Liver (tissue), 9 donors: ENCODE results near the gene FUT2. TPM values are rescaled to one million over a fixed set of nuclear protein-coding genes. Genes with fewer than 3 reads are reported as not detected.

Experiments used
- DNase-seq: peaks from one replicate; pipeline ENCODE4 v3.0.0-alpha.2; 2017; ENCODE audit warnings: low spot score
- H3K27ac ChIP-seq, 2 donors: one replicate each; pipeline ENCODE4 v1.7.0; 2013; ENCODE audit warnings: inconsistent platforms in 2 of 2, low read length in 2 of 2, control low read depth in 1 of 2, low read depth in 1 of 2, mild to moderate bottlenecking in 1 of 2
- H3K27me3 ChIP-seq, 4 donors: one replicate each; pipeline versions ENCODE4 v1.6.1 to v1.7.0; 2013; ENCODE audit warnings: low read length in 3 of 4, inconsistent platforms in 1 of 4, mild to moderate bottlenecking in 1 of 4, moderate library complexity in 1 of 4; ENCODE audit not compliant: control insufficient read depth in 4 of 4, insufficient read depth in 4 of 4
- H3K36me3 ChIP-seq, 4 donors: one replicate each; pipeline versions ENCODE4 v1.6.1 to v1.7.0; 2013; ENCODE audit warnings: low read length in 3 of 4, mild to moderate bottlenecking in 3 of 4, low read depth in 1 of 4, moderate library complexity in 1 of 4; ENCODE audit not compliant: control insufficient read depth in 4 of 4, insufficient read depth in 3 of 4
- H3K4me1 ChIP-seq, 4 donors: one replicate each; pipeline versions ENCODE4 v1.6.1 to v1.7.0; 2013; ENCODE audit warnings: low read length in 3 of 4, mild to moderate bottlenecking in 3 of 4, moderate library complexity in 1 of 4; ENCODE audit not compliant: control insufficient read depth in 4 of 4, insufficient read depth in 4 of 4
- H3K4me3 ChIP-seq, 3 donors: one replicate each; pipeline versions ENCODE4 v1.6.1 to v1.7.0; 2013; ENCODE audit warnings: low read length in 3 of 3, control low read depth in 1 of 3, low read depth in 1 of 3, mild to moderate bottlenecking in 1 of 3
- H3K9ac ChIP-seq, 2 donors: one replicate each; pipeline ENCODE4 v1.7.0; 2013; ENCODE audit warnings: low read length in 2 of 2, mild to moderate bottlenecking in 2 of 2, moderate library complexity in 2 of 2, control low read depth in 1 of 2, low read depth in 1 of 2
- H3K9me3 ChIP-seq, 4 donors: one replicate each; pipeline versions ENCODE4 v1.6.1 to v1.7.0; 2013; ENCODE audit warnings: low read length in 3 of 4; ENCODE audit not compliant: control insufficient read depth in 4 of 4
- ATF3 ChIP-seq: IDR thresholded peaks from 2 replicates; pipeline ENCODE4 v1.6.1; 2016; ENCODE audit warnings: antibody characterized with exemption
- CTCF ChIP-seq: fragments of 150-350 bp; IDR thresholded peaks from 2 replicates; pipeline ENCODE4 v1.5.1; 2017; ENCODE audit warnings: improper control_type of control experiment, low read depth, low read length; ENCODE audit not compliant: missing input control
- EGR1 ChIP-seq, 2 donors: IDR thresholded peaks; 2 replicates each; pipeline ENCODE4 v1.6.1; 2016 to 2018; ENCODE audit warnings: antibody characterized with exemption in 2 of 2, low read depth in 2 of 2
- FOXA1 ChIP-seq: IDR thresholded peaks from 2 replicates; pipeline ENCODE4 v1.6.1; 2016; ENCODE audit warnings: antibody characterized with exemption
- FOXA2 ChIP-seq: IDR thresholded peaks from 2 replicates; pipeline ENCODE4 v1.6.1; 2016; ENCODE audit warnings: antibody characterized with exemption
- GABPA ChIP-seq, 2 donors: IDR thresholded peaks in 1 of 2; conservative IDR thresholded peaks in 1 of 2; 2 replicates each; pipeline ENCODE4 v1.6.1; 2016; ENCODE audit warnings: antibody characterized with exemption in 2 of 2, mild to moderate bottlenecking in 1 of 2, moderate library complexity in 1 of 2
- HNF4A ChIP-seq, 2 donors: conservative IDR thresholded peaks; 2 replicates each; pipeline ENCODE4 v1.6.1; 2016; ENCODE audit warnings: antibody characterized with exemption in 2 of 2, mild to moderate bottlenecking in 2 of 2
- HNF4G ChIP-seq: IDR thresholded peaks from 2 replicates; pipeline ENCODE4 v1.6.1; 2016; ENCODE audit warnings: antibody characterized with exemption
- JUND ChIP-seq, 2 donors: IDR thresholded peaks; 2 replicates each; pipeline ENCODE4 v1.6.1; 2016; ENCODE audit warnings: antibody characterized with exemption in 2 of 2
- MAX ChIP-seq: IDR thresholded peaks from 2 replicates; pipeline ENCODE4 v1.6.1; 2016; ENCODE audit warnings: antibody characterized with exemption
- NR2F2 ChIP-seq: IDR thresholded peaks from 2 replicates; pipeline ENCODE4 v1.6.1; 2016; ENCODE audit warnings: antibody characterized with exemption
- RAD21 ChIP-seq, 2 donors: IDR thresholded peaks; 2 replicates each; pipeline ENCODE4 v1.6.1; 2016; ENCODE audit warnings: antibody characterized with exemption in 2 of 2, mild to moderate bottlenecking in 2 of 2
- REST ChIP-seq: IDR thresholded peaks from 2 replicates; pipeline ENCODE4 v1.6.1; 2016; ENCODE audit warnings: antibody characterized with exemption, mild to moderate bottlenecking
- RXRA ChIP-seq, 2 donors: IDR thresholded peaks; 2 replicates each; pipeline ENCODE4 v1.6.1; 2017 to 2018; ENCODE audit warnings: antibody characterized with exemption in 2 of 2, mild to moderate bottlenecking in 1 of 2
- SP1 ChIP-seq: IDR thresholded peaks from 2 replicates; pipeline ENCODE4 v1.6.1; 2018; ENCODE audit warnings: antibody characterized with exemption, mild to moderate bottlenecking
- TAF1 ChIP-seq: conservative IDR thresholded peaks from 2 replicates; pipeline ENCODE4 v1.6.1; 2016; ENCODE audit warnings: antibody characterized with exemption, mild to moderate bottlenecking
- YY1 ChIP-seq: IDR thresholded peaks from 2 replicates; pipeline ENCODE4 v1.6.1; 2016; ENCODE audit warnings: antibody characterized with exemption, mild to moderate bottlenecking
- ZBTB33 ChIP-seq: IDR thresholded peaks from 2 replicates; pipeline ENCODE4 v1.6.1; 2016; ENCODE audit warnings: antibody characterized with exemption
- WGBS: extraction: QIAGEN DNeasy Blood & Tissue Kit; methylation state at CpG from one replicate; pipeline ENCODE4 v1.1.7; 2013; 5-methylcytosine and 5-hydroxymethylcytosine counted together
- polyA plus RNA-seq, 2 donors: library from polyadenylated mRNA; stranded (reverse) in 1 of 2; unstranded in 1 of 2; fragments of 200-250 nt in 1 of 2; fragments of >200 nt in 1 of 2; fragmentation: Nextera tagmentation in 1 of 2; extraction: Ambion mirVana in 1 of 2; gene quantifications; one replicate each; pipeline versions ENCODE4 v1.2.1 to v1.2.3, GENCODE V29; 2013 to 2015
- total RNA-seq, 2 donors: library from RNA; depleted of rRNA; stranded (reverse); fragments of >200 nt; gene quantifications; one replicate each; pipeline ENCODE4 v1.2.3, GENCODE V29; 2014
- donor health status: healthy.
- donor health status: healthy.
- donor health status: healthy.
- donor health status: healthy.
- donor health status: healthy.

Gene FUT2
- total and polyA plus RNA-seq, 4 donors = 0.02 to 0.38 (median 0.05) TPM; not detected in 1

- no peaks in the 10 kb centered on the region for H3K27me3 ChIP-seq
- TF ChIP-seq HNF4G = no peak
- no peak for TF ChIP-seq ATF3
- peaks cover 4 to 8% (median 7%) of the 10 kb centered on the region in 4 donors for H3K4me1 ChIP-seq
- H3K36me3 ChIP-seq = no peaks in the 10 kb centered on the region
- H3K27ac ChIP-seq = no peak overlapping the region
- H3K9me3 ChIP-seq = no peaks in the 10 kb centered on the region
- 89% methylated on average over 7 of the region's 7 CpGs for WGBS
- no peak overlapping the region for H3K9ac ChIP-seq
- no peak for DNase-seq
- no peak overlapping the region for H3K4me3 ChIP-seq
These were observed 14.7 kb upstream of the FUT2 start for GRCh38 chr19:48681127-48681470.

GRCh38 chr19:48683349-48683748, 12.4 kb upstream of the FUT2 start:
- peak; percentile 64 for DNase-seq
- no peaks in the 10 kb centered on the region for H3K36me3 ChIP-seq
- 63% methylated on average over 11 of the region's 11 CpGs for whole genome bisulfite sequencing
- H3K4me3 ChIP-seq = no peak overlapping the region
- no peak overlapping the region for H3K9ac ChIP-seq
- H3K27ac ChIP-seq = no peak overlapping the region
- TF ChIP-seq TAF1 = no peak
- no peak for TF ChIP-seq GABPA (IDR thresholded peaks at IDR 0.05 in 1 of 2, conservative IDR thresholded peaks at IDR 0.05 in 1 of 2)
- TF ChIP-seq FOXA1 = no peak
- TF ChIP-seq RAD21 (IDR thresholded peaks at IDR 0.05) = no peak
- TF ChIP-seq CTCF = no peak
- no peak for TF ChIP-seq EGR1 (IDR thresholded peaks at IDR 0.05; ENCODE audit: low read depth in 2 of 2)
- peaks cover 4 to 8% (median 7%) of the 10 kb centered on the region in 4 donors for H3K4me1 ChIP-seq
- H3K27me3 ChIP-seq = no peaks in the 10 kb centered on the region
- H3K9me3 ChIP-seq = no peaks in the 10 kb centered on the region

- H3K4me3 ChIP-seq = no peak overlapping the region
- no peak for DNase-seq
- peaks cover 4 to 8% (median 7%) of the 10 kb centered on the region in 4 donors for H3K4me1 ChIP-seq
- no peak overlapping the region for H3K27ac ChIP-seq
- no peaks in the 10 kb centered on the region for H3K36me3 ChIP-seq
- 91% methylated on average over 9 of the region's 9 CpGs for WGBS
- no peaks in the 10 kb centered on the region for H3K27me3 ChIP-seq
- H3K9ac ChIP-seq = no peak overlapping the region
- H3K9me3 ChIP-seq = no peaks in the 10 kb centered on the region
- no peak for TF ChIP-seq REST
- TF ChIP-seq FOXA1 = no peak
- no peak for TF ChIP-seq GABPA (IDR thresholded peaks at IDR 0.05 in 1 of 2, conservative IDR thresholded peaks at IDR 0.05 in 1 of 2)
- TF ChIP-seq RAD21 (IDR thresholded peaks at IDR 0.05) = no peak
- TF ChIP-seq ATF3 = no peak
- no peak for TF ChIP-seq CTCF
- no peak for TF ChIP-seq TAF1
- TF ChIP-seq RXRA (IDR thresholded peaks at IDR 0.05) = no peak
- no peak for TF ChIP-seq HNF4G
- no peak for TF ChIP-seq FOXA2
- no peak for TF ChIP-seq HNF4A (conservative IDR thresholded peaks at IDR 0.05)
- TF ChIP-seq NR2F2 = no peak
- TF ChIP-seq ZBTB33 = no peak
- TF ChIP-seq MAX = no peak
- TF ChIP-seq JUND (IDR thresholded peaks at IDR 0.05) = no peak
- no peak for TF ChIP-seq EGR1 (IDR thresholded peaks at IDR 0.05; ENCODE audit: low read depth in 2 of 2)
- TF ChIP-seq SP1 = no peak
- TF ChIP-seq YY1 = no peak
These were observed 10.2 kb upstream of the FUT2 start for GRCh38 chr19:48685583-48685982.
